GM06990 (cell line): ENCODE data around the gene ALK.

Experiments
- DNase-seq: peaks from one replicate; pipeline ENCODE4 v3.0.0-alpha.2; 2011; ENCODE audit not compliant: insufficient read length; ENCODE audit errors: extremely low read depth
- H3K27me3 ChIP-seq: replicated peaks from 2 replicates; pipeline ENCODE4 v1.6.0; 2011; ENCODE audit warnings: low read length; ENCODE audit not compliant: control insufficient read depth, insufficient read depth
- H3K36me3 ChIP-seq: 2 replicates; pipeline ENCODE4 v1.5.1; 2011; ENCODE audit warnings: low read length; ENCODE audit not compliant: control insufficient read depth, insufficient read depth
- H3K4me3 ChIP-seq: replicated peaks from 2 replicates; pipeline ENCODE4 v1.5.1; 2011; ENCODE audit warnings: low read depth, mild to moderate bottlenecking, control low read depth, low read length
- CTCF ChIP-seq: IDR thresholded peaks from 2 replicates; pipeline ENCODE4 v1.5.1; 2011; ENCODE audit warnings: low read length, control low read depth, mild to moderate bottlenecking, inconsistent platforms; ENCODE audit not compliant: insufficient read depth, poor library complexity, severe bottlenecking

ALK gene

GRCh38 chr2:29469961-29470360, 451.4 kb downstream of the ALK start:
- DNase-seq, result no peak
- no peak overlapping the region for H3K4me3 ChIP-seq
- H3K36me3 ChIP-seq, result no peaks in the 10 kb centered on the region
- no peak for TF ChIP-seq CTCF
- H3K27me3 ChIP-seq, result no peaks in the 10 kb centered on the region

- no peak overlapping the region for H3K4me3 ChIP-seq
- no peak for TF ChIP-seq CTCF
- no peaks in the 10 kb centered on the region for H3K27me3 ChIP-seq
- no peak for DNase-seq
- H3K36me3 ChIP-seq, result no peaks in the 10 kb centered on the region
Measured at GRCh38 chr2:29469516-29469915, 451.9 kb downstream of the ALK start.

- no peak for TF ChIP-seq CTCF
- H3K4me3 ChIP-seq, result no peak overlapping the region
- H3K36me3 ChIP-seq, result no peaks in the 10 kb centered on the region
- DNase-seq, result no peak
- no peaks in the 10 kb centered on the region; the same call in 1 of the 2 replicates for H3K27me3 ChIP-seq
Measured at GRCh38 chr2:29463181-29463900, 458.0 kb downstream of the ALK start.

- no peak for TF ChIP-seq CTCF
- DNase-seq, result no peak
- Histone ChIP-seq H3K4me3 (no peak overlapping the region), H3K36me3 (no peaks in the 10 kb centered on the region), H3K27me3 (no peaks in the 10 kb centered on the region; the same call in 1 of the 2 replicates)
Measured at GRCh38 chr2:29462293-29462692, 459.1 kb downstream of the ALK start.

- Histone ChIP-seq H3K36me3 (no peaks in the 10 kb centered on the region), H3K27me3 (no peaks in the 10 kb centered on the region; the same call in 1 of the 2 replicates), H3K4me3 (no peak overlapping the region)
- no peak for TF ChIP-seq CTCF
- no peak for DNase-seq
Measured at GRCh38 chr2:29460190-29460589, 461.2 kb downstream of the ALK start.
